Subcutaneous adipose tissue (tissue), 4 donors: Measurements from ENCODE around the gene NUP153. TPM values are rescaled to one million over a fixed set of nuclear protein-coding genes. Genes with fewer than 3 reads are reported as not detected.

Experiments
- total RNA-seq, 4 donors: library from RNA; depleted of rRNA; stranded (reverse); fragments of >200 nt; gene quantifications; one replicate each; pipeline ENCODE4 v1.1.0, GENCODE V29; 2016
- TF ChIP-seq, protein P1 (sequence below): fragments of 450-650 bp; IDR thresholded peaks from one replicate; pipeline ENCODE4 v1.5.1; 2016; ENCODE audit warnings: low read depth, mild to moderate bottlenecking, control low read depth, antibody characterized with exemption, moderate library complexity

The NUP153 gene
- total RNA-seq, result 10 to 100 TPM; 30.3 to 48.3 (median 32.0) TPM

DNA sequence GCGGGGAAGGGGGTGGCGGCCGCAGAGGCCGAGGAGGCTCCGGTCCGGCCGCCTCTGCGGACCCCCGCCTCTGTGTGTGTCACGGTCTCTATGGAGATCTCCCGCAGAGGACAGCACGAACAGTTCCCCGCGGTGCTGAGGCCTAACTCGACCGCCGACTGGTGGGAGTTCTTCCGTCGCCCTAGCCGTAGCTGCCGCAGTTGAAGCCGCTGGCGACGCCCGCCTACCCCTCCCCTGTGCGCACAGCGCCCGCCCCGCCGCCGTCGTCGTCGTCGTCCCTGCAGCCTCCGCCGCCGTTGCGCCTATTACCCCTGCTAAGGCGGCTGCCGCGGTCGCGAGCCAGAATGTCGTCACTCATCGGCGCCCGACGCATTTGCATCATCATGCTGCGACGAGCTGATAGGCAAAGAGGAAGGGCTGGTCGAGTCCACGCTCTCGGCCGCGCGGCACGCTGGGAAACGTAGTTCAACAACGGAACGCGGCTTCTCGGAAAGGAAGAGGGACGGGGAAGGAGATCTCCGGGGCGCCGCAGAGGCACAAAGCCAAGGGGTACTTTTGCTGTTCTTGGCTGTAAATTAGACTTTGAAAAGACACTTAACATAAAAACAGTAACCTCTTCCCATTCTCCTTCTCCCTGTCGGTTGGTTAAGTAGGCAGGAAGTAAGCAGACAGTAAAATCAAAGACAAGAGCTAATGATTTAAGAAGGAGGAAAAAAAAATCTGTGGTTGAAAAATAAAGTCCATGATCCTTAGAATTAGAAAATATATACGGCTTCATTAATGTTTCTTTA lies at the start of gene NUP153:
NUP153 (minus strand) TSS at position 346 of the 791 bp plus-strand sequence. CDS start 538 bp downstream, outside the sequence.
- TF ChIP-seq, protein P1, sequence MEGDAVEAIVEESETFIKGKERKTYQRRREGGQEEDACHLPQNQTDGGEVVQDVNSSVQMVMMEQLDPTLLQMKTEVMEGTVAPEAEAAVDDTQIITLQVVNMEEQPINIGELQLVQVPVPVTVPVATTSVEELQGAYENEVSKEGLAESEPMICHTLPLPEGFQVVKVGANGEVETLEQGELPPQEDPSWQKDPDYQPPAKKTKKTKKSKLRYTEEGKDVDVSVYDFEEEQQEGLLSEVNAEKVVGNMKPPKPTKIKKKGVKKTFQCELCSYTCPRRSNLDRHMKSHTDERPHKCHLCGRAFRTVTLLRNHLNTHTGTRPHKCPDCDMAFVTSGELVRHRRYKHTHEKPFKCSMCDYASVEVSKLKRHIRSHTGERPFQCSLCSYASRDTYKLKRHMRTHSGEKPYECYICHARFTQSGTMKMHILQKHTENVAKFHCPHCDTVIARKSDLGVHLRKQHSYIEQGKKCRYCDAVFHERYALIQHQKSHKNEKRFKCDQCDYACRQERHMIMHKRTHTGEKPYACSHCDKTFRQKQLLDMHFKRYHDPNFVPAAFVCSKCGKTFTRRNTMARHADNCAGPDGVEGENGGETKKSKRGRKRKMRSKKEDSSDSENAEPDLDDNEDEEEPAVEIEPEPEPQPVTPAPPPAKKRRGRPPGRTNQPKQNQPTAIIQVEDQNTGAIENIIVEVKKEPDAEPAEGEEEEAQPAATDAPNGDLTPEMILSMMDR, result no peak

DNA sequence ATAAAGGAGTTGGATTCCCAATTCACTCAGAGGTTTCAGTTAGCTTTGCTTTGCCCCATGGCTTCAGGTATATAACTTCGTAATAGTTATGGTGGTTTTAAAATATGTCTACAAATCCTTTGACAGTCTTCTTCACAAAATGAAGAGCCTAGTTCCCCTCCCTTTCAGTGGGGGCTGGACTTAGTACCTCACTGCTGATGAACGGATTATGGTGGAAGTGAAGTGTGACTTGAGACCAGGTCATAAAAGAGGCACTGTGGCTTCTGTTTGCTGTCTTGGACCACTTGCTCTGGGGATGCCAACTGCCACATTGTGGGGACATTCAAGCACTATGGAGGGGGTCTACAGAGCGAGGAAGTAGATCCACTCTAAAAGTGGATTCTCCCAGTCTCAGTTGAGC lies 47.5 kb upstream of the NUP153 start:
- TF ChIP-seq, protein P1, result no peak

DNA sequence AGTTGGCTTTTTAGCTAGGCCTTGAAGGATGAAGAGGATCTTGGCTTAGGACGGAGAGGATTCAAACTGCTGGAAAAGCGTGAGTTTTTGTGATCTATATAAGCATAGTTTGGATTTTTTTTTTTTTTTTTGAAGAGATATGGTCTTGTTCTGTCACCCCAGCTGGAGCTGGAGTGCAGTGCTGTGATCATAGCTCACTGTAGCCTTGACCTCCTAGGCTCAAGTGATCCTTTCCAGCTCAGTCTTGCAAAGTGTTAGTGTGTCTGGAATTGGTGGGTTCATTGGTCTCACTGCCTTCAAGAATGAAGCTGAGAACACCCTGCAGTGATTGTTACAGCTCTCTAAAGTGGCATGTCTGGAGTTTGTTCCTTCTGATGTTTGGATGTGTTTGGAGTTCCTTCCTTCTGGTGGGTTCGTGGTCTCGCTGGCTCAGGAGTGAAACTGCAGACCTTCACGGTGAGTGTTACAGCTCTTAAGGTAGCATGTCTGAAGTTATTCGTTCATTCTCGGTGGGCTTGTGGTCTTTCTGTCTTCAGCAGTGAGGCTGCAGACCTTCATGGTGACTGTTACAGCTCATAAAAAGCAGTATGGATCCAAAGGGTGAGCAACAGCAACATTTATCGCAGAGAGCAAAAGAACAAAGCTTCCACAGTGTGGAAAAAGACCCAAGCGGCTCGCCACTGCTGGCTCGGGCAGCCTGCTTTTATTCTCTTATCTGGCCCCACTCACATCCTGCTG lies 37.5 kb upstream of the NUP153 start:
- TF ChIP-seq, protein P1, result no peak

DNA sequence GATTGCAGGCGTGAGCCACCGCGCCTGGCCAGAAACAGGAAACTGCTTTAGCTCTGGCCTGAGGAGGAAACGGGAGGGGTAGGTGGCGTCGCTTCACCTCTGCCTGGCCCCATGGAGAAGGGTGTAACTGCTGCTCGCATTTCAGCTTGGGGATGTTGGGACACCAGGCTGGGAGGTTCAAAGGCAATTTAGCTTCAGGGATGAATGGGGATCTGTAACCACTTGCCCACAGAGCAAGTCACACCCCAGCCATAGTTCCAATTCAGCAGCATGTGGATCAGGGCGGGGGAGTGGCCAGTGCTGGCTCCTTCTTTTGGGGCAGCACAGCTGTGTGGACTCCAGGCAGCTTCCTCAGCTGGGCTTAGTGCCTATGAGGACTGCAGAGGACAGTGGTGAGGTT lies 34.8 kb upstream of the NUP153 start:
- TF ChIP-seq, protein P1, result no peak

DNA sequence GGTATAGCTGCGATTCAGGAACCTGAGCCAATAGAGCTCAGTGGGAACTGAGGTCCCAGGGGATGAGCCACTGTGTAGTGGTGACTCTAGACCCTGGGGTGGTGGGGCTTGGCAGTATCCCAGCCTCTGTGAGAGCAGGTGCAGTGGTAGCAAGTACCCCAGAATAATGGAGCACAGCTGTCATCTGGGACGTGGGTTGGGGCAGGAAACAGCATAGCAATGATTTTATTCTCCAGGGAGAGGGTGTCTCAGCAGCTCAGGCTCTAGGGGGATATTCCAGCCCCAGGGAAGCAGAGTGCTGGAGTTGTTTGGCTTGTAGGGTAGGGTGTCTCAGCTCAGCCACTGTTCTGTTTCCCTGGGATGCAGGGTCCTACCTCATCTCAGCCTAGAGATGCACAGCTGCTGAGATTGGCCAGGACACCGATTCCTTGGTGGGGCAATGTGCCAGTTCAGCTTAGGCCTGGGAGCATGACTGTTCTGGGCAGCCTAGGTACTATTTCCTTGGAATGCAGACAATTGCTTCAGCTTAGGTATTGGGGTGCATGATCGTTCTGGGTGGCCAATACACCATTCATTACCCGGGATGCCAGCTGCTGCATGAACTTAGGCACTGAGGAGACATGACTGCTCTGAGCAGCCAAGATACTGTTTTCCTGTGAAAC lies 34.0 kb upstream of the NUP153 start:
- TF ChIP-seq, protein P1, result no peak

DNA sequence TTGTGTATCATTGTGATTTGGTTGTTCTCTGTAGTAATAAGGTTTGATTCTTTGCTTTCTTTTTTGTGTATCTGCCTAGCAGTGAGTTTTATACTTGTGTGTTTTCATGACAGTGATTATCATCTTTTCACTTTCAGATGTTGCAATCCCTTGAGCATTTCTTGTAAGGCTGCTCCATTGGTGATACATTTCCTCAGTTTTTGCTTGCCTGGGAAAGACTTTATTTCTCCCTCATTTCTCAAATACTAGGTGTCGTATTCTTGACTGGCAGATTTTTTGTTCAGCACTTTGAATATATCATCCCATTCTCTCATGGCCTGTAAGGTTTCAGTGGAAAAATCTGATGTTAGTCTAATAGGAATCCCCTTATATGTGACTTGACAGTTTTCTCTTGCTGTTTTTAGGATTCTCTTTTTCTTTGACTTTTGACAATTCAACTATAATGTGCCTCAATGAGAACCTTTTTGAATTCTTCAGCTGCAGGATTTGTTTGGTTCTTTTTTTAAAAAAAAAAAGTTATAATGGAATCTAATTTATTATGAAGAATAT lies 31.1 kb upstream of the NUP153 start:
- TF ChIP-seq, protein P1, result no peak
